HepG2 (cell line): ENCODE measurements around the gene SPG7. TPM values are rescaled to one million over a fixed set of nuclear protein-coding genes. Genes with fewer than 3 reads are reported as not detected.

Experiments
- GTF3A ChIP-seq: sonication (generic); formaldehyde crosslinking; conservative IDR thresholded peaks from 2 replicates; pipeline ENCODE4 v1.4.0; 2020; ENCODE audit warnings: mild to moderate bottlenecking, missing genetic modification reagents
- HDAC2 ChIP-seq: sonication (generic); formaldehyde crosslinking; IDR thresholded peaks from 2 replicates; pipeline ENCODE4 v1.4.0; 2020; ENCODE audit warnings: missing genetic modification reagents
- KMT2B ChIP-seq: IDR thresholded peaks from 2 replicates; pipeline ENCODE4 v1.6.1; 2016; ENCODE audit warnings: missing genetic modification reagents, missing compliant biosample characterization
- MAF1 ChIP-seq: sonication (generic); formaldehyde crosslinking; IDR thresholded peaks from 2 replicates; pipeline ENCODE4 v1.5.0; 2020; ENCODE audit warnings: missing genetic modification reagents, borderline replicate concordance
- PHB2 ChIP-seq: fragments of 450-650 bp; IDR thresholded peaks from 2 replicates; pipeline ENCODE4 v1.6.1; 2018; ENCODE audit not compliant: partially characterized antibody
- PTBP1 ChIP-seq: fragments of 200-400 bp; formaldehyde crosslinking; IDR thresholded peaks from 2 replicates; pipeline ENCODE4 v1.6.1; 2018; ENCODE audit warnings: low read length, low read depth; ENCODE audit not compliant: poor library complexity, severe bottlenecking
- RARG ChIP-seq: sonication (generic); formaldehyde crosslinking; IDR thresholded peaks from 2 replicates; pipeline ENCODE4 v1.4.0; 2020; ENCODE audit warnings: low read depth, mild to moderate bottlenecking, missing genetic modification reagents
- ZNF292 ChIP-seq: sonication (generic); formaldehyde crosslinking; IDR thresholded peaks from 2 replicates; pipeline ENCODE4 v1.8.1; 2022; ENCODE audit warnings: mild to moderate bottlenecking, low read depth, missing genetic modification reagents, borderline replicate concordance
- ZNF33A ChIP-seq: sonication (generic); formaldehyde crosslinking; IDR thresholded peaks from 2 replicates; pipeline ENCODE4 v1.5.1; 2020; ENCODE audit warnings: missing genetic modification reagents, mild to moderate bottlenecking, moderate library complexity, borderline replicate concordance
- ZNF556 ChIP-seq: sonication (generic); formaldehyde crosslinking; IDR thresholded peaks from 2 replicates; pipeline ENCODE4 v1.4.0; 2020; ENCODE audit warnings: mild to moderate bottlenecking, missing genetic modification reagents, borderline replicate concordance
- polyA plus RNA-seq, 8 experiments: library from polyadenylated mRNA; depleted of rRNA in 3 of 8; stranded (reverse) in 7 of 8; unstranded in 1 of 8; fragments of >200 nt; fragmentation: Illumina TruSeq in 4 of 8; extraction: Trizol in 4 of 8; gene quantifications; 2 replicates each; pipeline versions ENCODE4 v1.2.1 to v1.2.3, GENCODE V29; 2011 to 2016; ENCODE audit warnings: low read depth in 4 of 8, missing spikeins in 1 of 8, mixed read lengths in 1 of 8; ENCODE audit not compliant: insufficient read depth in 1 of 8
- total RNA-seq, 5 experiments: library from RNA; depleted of rRNA; stranded (reverse); fragments of >200 nt; fragmentation: Illumina TruSeq; extraction: Trizol; gene quantifications; 2 replicates each; pipeline ENCODE4 v1.2.3, GENCODE V29; 2016; ENCODE audit warnings: low read depth in 1 of 5
- TF ChIP-seq, protein P1 (sequence below): sonication (generic); formaldehyde crosslinking; IDR thresholded peaks from 2 replicates; pipeline ENCODE4 v1.5.0; 2020; ENCODE audit warnings: missing genetic modification reagents
- TF ChIP-seq, protein P2 (sequence below): sonication (generic); formaldehyde crosslinking; conservative IDR thresholded peaks from 2 replicates; pipeline ENCODE4 v1.4.0; 2020; ENCODE audit warnings: mild to moderate bottlenecking, missing genetic modification reagents, moderate library complexity
- TF ChIP-seq, protein P3 (sequence below): sonication (generic); formaldehyde crosslinking; IDR thresholded peaks from 2 replicates; pipeline ENCODE4 v1.4.0; 2020; ENCODE audit warnings: mild to moderate bottlenecking, low read depth, missing genetic modification reagents
- TF ChIP-seq, protein P4 (sequence below): IDR thresholded peaks from 2 replicates; pipeline ENCODE4 v1.4.0; 2020; ENCODE audit warnings: mild to moderate bottlenecking, missing genetic modification reagents
- TF ChIP-seq, protein P5 (sequence below): sonication (generic); formaldehyde crosslinking; IDR thresholded peaks from 2 replicates; pipeline ENCODE4 v1.4.0; 2020; ENCODE audit warnings: missing genetic modification reagents, mild to moderate bottlenecking, borderline replicate concordance

The SPG7 gene
- total and polyA plus RNA-seq, 2 of the 13 experiments (the other 11 are each of a cell fraction or from before 2014, with no cell fraction given) = 66.0 to 136 TPM

DNA sequence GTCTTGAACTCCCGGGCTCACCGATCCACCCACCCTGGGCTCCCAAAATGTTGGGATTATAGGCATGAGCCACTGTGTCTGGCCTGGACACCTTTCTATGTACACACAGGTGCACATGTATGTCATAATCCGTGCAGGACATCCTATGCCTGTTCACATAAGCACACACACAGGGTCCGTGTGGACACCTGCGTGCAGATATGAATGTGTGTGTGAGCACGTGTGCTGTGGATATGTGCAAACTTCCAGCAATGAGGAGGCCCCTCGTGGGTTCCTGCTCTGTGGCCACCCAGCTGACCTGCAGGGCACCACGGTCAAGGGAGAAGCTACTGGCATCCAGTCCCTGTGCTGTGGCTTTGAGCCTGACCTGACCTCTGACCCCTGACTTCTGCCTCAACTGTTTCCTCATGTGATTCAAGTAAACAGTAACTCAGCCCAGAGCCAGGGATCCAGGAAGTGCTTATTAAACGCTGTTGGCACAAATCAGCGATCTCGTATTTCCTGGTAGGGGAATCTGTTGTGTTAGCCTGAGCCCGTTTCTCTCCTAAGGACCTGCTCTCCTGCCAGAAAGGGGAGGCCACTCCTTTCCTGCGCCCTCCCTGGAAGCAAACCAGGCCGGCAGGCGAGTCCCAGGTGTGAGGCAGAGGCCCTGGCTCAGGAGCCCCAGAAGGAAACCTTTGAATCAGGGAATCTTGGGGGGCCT, 73.8 kb downstream of the SPG7 start (continued):
- TF ChIP-seq, protein P1, sequence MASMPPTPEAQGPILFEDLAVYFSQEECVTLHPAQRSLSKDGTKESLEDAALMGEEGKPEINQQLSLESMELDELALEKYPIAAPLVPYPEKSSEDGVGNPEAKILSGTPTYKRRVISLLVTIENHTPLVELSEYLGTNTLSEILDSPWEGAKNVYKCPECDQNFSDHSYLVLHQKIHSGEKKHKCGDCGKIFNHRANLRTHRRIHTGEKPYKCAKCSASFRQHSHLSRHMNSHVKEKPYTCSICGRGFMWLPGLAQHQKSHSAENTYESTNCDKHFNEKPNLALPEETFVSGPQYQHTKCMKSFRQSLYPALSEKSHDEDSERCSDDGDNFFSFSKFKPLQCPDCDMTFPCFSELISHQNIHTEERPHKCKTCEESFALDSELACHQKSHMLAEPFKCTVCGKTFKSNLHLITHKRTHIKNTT (CRISPR knock-in tag) = no peak
- TF ChIP-seq ZNF33A (CRISPR knock-in tag) (no peak), GTF3A (CRISPR knock-in tag) (0 out of 2 replicates have a peak, but pooled peaks have one; percentile 18), MAF1 (CRISPR knock-in tag) (no peak), ZNF556 (CRISPR knock-in tag) (no peak), PTBP1 (no peak), PHB2 (no peak), HDAC2 (CRISPR knock-in tag) (peak; percentile 63), KMT2B (CRISPR knock-in tag) (no peak), ZNF292 (CRISPR knock-in tag) (0 out of 2 replicates have a peak, but pooled peaks have one; percentile 19), RARG (CRISPR knock-in tag) (no peak)
- TF ChIP-seq, protein P2, sequence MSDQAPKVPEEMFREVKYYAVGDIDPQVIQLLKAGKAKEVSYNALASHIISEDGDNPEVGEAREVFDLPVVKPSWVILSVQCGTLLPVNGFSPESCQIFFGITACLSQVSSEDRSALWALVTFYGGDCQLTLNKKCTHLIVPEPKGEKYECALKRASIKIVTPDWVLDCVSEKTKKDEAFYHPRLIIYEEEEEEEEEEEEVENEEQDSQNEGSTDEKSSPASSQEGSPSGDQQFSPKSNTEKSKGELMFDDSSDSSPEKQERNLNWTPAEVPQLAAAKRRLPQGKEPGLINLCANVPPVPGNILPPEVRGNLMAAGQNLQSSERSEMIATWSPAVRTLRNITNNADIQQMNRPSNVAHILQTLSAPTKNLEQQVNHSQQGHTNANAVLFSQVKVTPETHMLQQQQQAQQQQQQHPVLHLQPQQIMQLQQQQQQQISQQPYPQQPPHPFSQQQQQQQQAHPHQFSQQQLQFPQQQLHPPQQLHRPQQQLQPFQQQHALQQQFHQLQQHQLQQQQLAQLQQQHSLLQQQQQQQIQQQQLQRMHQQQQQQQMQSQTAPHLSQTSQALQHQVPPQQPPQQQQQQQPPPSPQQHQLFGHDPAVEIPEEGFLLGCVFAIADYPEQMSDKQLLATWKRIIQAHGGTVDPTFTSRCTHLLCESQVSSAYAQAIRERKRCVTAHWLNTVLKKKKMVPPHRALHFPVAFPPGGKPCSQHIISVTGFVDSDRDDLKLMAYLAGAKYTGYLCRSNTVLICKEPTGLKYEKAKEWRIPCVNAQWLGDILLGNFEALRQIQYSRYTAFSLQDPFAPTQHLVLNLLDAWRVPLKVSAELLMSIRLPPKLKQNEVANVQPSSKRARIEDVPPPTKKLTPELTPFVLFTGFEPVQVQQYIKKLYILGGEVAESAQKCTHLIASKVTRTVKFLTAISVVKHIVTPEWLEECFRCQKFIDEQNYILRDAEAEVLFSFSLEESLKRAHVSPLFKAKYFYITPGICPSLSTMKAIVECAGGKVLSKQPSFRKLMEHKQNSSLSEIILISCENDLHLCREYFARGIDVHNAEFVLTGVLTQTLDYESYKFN = peak; percentile 60
- TF ChIP-seq, protein P3, sequence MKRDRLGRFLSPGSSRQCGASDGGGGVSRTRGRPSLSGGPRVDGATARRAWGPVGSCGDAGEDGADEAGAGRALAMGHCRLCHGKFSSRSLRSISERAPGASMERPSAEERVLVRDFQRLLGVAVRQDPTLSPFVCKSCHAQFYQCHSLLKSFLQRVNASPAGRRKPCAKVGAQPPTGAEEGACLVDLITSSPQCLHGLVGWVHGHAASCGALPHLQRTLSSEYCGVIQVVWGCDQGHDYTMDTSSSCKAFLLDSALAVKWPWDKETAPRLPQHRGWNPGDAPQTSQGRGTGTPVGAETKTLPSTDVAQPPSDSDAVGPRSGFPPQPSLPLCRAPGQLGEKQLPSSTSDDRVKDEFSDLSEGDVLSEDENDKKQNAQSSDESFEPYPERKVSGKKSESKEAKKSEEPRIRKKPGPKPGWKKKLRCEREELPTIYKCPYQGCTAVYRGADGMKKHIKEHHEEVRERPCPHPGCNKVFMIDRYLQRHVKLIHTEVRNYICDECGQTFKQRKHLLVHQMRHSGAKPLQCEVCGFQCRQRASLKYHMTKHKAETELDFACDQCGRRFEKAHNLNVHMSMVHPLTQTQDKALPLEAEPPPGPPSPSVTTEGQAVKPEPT = no peak
- TF ChIP-seq, protein P4, sequence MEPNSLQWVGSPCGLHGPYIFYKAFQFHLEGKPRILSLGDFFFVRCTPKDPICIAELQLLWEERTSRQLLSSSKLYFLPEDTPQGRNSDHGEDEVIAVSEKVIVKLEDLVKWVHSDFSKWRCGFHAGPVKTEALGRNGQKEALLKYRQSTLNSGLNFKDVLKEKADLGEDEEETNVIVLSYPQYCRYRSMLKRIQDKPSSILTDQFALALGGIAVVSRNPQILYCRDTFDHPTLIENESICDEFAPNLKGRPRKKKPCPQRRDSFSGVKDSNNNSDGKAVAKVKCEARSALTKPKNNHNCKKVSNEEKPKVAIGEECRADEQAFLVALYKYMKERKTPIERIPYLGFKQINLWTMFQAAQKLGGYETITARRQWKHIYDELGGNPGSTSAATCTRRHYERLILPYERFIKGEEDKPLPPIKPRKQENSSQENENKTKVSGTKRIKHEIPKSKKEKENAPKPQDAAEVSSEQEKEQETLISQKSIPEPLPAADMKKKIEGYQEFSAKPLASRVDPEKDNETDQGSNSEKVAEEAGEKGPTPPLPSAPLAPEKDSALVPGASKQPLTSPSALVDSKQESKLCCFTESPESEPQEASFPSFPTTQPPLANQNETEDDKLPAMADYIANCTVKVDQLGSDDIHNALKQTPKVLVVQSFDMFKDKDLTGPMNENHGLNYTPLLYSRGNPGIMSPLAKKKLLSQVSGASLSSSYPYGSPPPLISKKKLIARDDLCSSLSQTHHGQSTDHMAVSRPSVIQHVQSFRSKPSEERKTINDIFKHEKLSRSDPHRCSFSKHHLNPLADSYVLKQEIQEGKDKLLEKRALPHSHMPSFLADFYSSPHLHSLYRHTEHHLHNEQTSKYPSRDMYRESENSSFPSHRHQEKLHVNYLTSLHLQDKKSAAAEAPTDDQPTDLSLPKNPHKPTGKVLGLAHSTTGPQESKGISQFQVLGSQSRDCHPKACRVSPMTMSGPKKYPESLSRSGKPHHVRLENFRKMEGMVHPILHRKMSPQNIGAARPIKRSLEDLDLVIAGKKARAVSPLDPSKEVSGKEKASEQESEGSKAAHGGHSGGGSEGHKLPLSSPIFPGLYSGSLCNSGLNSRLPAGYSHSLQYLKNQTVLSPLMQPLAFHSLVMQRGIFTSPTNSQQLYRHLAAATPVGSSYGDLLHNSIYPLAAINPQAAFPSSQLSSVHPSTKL = peak; percentile 68
- TF ChIP-seq, protein P5, sequence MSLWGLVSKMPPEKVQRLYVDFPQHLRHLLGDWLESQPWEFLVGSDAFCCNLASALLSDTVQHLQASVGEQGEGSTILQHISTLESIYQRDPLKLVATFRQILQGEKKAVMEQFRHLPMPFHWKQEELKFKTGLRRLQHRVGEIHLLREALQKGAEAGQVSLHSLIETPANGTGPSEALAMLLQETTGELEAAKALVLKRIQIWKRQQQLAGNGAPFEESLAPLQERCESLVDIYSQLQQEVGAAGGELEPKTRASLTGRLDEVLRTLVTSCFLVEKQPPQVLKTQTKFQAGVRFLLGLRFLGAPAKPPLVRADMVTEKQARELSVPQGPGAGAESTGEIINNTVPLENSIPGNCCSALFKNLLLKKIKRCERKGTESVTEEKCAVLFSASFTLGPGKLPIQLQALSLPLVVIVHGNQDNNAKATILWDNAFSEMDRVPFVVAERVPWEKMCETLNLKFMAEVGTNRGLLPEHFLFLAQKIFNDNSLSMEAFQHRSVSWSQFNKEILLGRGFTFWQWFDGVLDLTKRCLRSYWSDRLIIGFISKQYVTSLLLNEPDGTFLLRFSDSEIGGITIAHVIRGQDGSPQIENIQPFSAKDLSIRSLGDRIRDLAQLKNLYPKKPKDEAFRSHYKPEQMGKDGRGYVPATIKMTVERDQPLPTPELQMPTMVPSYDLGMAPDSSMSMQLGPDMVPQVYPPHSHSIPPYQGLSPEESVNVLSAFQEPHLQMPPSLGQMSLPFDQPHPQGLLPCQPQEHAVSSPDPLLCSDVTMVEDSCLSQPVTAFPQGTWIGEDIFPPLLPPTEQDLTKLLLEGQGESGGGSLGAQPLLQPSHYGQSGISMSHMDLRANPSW (CRISPR knock-in tag) = no peak
